Thyroid gland (tissue), 4 donors: ENCODE measurements around the gene ZNF705A.

Experiments
- POLR2A ChIP-seq, 2 donors: fragments of 450-650 bp; IDR thresholded peaks; one replicate each; pipeline ENCODE4 v1.6.1; 2017; ENCODE audit warnings: antibody characterized with exemption in 2 of 2, mild to moderate bottlenecking in 2 of 2, moderate library complexity in 1 of 2
- TF ChIP-seq, protein P1 (sequence below), 6 experiments: fragments of 200-600 bp in 3 of 6; fragments of 450-650 bp in 3 of 6; sonication (generic) in 3 of 6; IDR thresholded peaks; one replicate each; pipeline ENCODE4 v1.5.1; 2016 to 2019; ENCODE audit warnings: antibody characterized with exemption in 6 of 6, mild to moderate bottlenecking in 2 of 6, inconsistent platforms in 1 of 6, moderate library complexity in 1 of 6

DNA sequence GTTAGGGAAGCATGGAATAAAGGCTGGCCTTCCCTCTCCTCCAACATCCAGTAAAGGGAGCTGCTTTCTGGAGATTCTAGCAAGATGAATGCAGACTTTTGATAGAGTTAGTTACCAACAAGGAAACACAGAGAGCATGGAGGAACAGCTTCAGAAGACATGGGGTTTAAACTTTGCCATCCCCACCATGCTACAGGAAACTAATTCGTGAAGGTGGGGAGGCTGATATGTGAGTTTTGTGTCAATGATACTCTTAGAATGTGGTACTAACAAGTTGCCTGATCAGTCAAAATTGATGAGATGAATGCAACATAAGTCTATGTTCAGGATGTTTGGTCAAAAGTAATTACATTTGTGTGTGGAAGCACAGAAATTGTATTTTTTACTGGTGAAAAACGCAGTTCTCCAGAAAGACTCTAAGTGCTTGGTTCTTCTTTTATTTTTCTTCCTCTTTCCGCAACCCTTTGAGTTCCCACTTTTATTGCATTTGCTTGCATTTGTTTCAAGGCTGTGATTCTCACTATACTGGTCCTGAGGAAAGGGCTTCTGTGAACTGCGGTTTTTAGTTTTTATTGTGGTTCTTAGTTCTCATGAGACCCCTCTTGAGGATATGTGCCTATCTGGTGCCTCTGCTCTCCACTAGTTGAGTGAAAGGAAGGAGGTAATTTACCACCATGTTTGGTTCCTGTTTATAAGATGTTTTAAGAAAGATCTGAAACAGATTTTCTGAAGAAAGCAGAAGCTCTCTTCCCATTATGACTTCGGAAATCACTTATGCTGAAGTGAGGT lies 33.5 kb upstream of the ZNF705A start, which contains the start of gene CLEC4A:
- TF ChIP-seq, protein P1, sequence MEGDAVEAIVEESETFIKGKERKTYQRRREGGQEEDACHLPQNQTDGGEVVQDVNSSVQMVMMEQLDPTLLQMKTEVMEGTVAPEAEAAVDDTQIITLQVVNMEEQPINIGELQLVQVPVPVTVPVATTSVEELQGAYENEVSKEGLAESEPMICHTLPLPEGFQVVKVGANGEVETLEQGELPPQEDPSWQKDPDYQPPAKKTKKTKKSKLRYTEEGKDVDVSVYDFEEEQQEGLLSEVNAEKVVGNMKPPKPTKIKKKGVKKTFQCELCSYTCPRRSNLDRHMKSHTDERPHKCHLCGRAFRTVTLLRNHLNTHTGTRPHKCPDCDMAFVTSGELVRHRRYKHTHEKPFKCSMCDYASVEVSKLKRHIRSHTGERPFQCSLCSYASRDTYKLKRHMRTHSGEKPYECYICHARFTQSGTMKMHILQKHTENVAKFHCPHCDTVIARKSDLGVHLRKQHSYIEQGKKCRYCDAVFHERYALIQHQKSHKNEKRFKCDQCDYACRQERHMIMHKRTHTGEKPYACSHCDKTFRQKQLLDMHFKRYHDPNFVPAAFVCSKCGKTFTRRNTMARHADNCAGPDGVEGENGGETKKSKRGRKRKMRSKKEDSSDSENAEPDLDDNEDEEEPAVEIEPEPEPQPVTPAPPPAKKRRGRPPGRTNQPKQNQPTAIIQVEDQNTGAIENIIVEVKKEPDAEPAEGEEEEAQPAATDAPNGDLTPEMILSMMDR (IDR thresholded peaks at IDR 0.05), result no peak
- TF ChIP-seq POLR2A (IDR thresholded peaks at IDR 0.05), result no peak
